ENCODE measurements around the gene KCNN3.

KCNN3 gene

DNA sequence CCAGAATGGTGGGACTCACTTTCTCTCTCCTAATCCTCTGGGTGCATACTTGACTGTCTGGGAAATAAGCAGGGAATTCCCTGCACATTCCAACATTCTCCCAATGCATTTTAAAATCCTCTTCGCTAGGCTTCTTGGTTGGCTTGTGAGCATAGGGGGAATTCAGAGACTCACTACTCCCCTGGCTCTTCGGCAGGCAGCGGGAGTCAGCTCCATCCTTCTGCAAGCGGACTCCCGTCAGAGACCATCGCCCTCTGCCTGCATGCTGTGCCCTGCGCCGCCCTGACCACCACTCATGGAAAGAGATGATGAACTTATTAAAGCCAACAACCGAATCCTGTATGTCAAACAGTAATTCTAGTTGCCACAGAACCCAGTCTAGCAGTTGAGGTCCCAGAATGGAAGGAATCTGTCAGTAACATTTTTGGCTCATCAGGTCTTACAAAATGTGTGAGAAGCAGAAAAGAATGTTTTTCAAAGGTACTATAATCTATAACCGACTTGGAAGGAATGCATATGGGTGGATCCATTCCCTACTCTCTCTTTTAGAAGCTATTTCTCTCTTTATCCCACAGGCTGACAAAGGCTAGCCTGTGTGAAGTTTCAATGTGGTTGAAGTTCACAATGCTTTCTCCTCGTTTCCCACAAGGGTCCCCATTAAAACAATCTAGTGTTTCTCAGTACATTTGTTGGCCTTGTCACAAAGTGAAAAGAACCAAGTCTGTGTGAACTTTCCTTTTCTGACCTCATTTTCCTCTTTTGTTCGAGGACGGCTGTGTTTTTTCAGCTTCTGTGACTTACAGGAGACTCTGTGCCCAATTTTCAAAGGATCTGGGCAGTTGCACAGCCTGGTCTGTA lies 143.0 kb downstream of the KCNN3 start:
- FAIRE-seq (no peak), DNase-seq (ENCODE audit: insufficient read length) (no peak)
- TF ChIP-seq POLR2A (IDR thresholded peaks at IDR 0.05; ENCODE audit: low read depth, low read length), result no peak
- no peak for TF ChIP-seq POLR2AphosphoS5 (IDR thresholded peaks at IDR 0.05; ENCODE audit: low read depth, low read length)
- TF ChIP-seq TAF1 (IDR thresholded peaks at IDR 0.05; ENCODE audit: borderline replicate concordance, low read depth, low read length), result no peak

DNA sequence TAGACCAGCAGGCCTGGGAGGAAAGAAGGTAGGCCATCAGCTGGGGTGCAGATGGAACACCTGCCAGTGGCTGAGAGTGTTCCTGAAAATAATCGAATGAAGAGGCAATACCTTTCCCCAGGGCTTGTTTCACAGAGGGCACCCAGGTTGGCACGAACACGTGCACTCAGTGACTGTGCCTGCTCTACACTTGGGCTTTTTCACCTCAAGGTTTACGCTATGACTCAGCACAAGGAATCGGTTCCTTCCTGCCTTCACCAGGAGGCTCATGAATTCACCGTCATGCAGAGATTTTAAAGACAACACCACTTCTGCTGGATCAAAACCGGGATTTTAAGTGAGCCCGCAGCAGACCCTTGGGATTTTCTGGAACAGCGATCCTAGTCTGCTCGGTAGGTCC lies 143.6 kb downstream of the KCNN3 start:
- DNase-seq (ENCODE audit: insufficient read length) (no peak), FAIRE-seq (peak; percentile 40)
- no peak for TF ChIP-seq POLR2AphosphoS5 (IDR thresholded peaks at IDR 0.05; ENCODE audit: low read depth, low read length)
- no peak for TF ChIP-seq POLR2A (IDR thresholded peaks at IDR 0.05; ENCODE audit: low read depth, low read length)
- TF ChIP-seq TAF1 (IDR thresholded peaks at IDR 0.05; ENCODE audit: borderline replicate concordance, low read depth, low read length), result no peak

DNA sequence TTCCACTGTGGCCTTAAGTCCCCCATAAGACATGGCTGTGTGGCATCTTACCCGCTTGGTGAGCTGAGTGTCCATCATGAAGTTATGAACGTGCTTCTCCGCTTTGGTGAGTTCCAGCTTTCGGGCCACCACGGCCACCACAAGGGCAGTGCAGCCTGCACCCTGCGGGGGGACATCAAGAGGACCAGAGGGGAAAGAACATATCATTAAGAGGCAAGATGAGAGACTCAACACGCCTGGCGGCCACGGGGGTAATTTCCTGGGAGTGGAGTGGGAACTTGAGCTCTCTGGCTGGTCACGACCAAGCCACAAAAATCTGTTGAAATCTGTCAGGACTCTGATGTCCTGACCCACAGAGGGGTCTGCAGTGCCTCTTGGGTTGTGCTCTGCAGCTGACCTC lies 144.2 kb downstream of the KCNN3 start:
- DNase-seq (ENCODE audit: insufficient read length) (no peak), FAIRE-seq (no peak)
- no peak for TF ChIP-seq POLR2AphosphoS5 (IDR thresholded peaks at IDR 0.05; ENCODE audit: low read depth, low read length)
- no peak for TF ChIP-seq POLR2A (IDR thresholded peaks at IDR 0.05; ENCODE audit: low read depth, low read length)

DNA sequence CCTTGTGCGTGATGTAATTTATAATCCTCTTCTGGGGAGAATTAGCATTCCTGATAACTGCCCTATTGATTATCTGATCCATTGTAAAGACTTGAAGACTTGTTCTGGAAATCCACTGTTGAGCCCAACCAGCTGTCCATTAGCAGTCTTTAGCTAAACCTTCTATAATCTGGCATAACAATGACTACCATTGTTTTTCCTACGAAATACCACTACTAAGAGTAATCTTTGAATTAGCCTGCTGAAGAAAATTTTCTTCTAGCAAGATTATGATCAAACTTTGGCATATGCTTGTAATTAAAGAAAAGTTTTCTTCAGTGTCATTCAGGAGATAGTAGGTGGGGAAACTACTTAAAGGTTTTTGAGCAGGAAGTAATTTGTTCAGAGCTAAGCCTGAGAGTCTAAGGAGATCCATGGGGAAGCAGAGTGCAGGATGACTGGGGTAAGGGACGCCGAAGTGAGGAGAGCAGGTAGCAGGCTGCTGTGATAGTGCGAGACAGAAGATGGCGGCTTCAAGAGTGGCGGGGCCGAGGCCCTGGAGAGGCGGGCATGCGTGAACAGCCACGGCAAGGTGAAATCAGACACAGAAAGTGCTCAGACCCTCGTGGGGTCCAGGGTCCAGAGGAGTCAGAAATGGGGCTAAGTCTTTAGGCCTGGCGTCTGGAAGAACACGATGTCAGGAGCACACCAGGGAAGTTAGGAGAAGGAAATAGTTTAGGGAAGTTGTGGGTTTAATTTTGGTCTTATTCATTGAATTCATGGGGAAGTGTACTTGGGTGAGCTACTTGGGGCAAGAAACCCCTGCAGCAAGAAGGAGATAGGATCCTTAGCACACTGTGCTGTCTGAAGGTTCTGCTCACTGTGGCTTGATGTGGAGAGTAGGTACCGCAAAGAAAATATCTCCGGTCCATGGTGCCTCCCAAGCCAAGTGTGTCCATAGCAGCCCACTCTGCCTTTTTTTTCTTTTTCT lies 149.5 kb downstream of the KCNN3 start:
- FAIRE-seq (no peak), DNase-seq (ENCODE audit: insufficient read length) (no peak)
- no peak for TF ChIP-seq POLR2A (IDR thresholded peaks at IDR 0.05; ENCODE audit: low read depth, low read length)
- no peak for TF ChIP-seq POLR2AphosphoS5 (IDR thresholded peaks at IDR 0.05; ENCODE audit: low read depth, low read length)
- no peak for TF ChIP-seq TAF1 (IDR thresholded peaks at IDR 0.05; ENCODE audit: borderline replicate concordance, low read depth, low read length)

DNA sequence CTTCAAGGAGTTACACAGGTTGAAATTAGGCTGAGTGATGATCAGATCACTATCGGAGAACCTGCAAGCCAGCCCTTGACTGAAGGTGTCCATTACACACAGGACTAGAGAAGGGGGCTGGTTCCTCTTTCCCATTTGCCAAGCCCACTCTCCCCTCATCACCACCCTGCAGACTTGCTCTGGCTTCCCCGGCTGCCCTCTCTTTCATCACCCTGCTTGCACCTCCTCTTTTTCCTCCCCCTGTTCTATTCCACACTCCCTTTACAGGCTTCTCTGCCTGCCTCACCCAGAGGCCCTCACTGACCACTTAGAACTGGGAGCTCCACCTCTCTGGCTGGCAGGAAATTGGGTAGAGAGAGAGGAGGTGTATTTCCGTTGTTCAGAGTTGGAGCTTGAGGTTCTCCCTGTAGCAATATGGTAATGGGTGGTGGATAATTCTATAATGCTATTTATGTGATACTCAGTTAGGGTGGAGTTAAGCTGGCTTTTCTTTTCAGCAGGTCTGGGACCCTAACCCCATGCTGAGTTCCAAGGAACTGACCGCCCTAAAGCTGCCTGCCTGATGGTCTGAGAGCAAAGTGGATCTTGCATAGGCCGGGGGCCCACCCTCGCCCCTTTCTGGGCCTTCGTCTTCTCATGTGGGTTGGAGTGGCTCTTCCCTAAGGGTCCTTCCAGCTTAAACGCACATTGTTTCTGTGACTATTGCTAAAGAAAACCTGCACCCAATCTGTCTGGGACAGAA lies 150.3 kb downstream of the KCNN3 start:
- FAIRE-seq, result no peak
- TF ChIP-seq TAF1 (IDR thresholded peaks at IDR 0.05; ENCODE audit: borderline replicate concordance, low read depth, low read length) (no peak), POLR2AphosphoS5 (IDR thresholded peaks at IDR 0.05; ENCODE audit: low read depth, low read length) (no peak), POLR2A (IDR thresholded peaks at IDR 0.05; ENCODE audit: low read depth, low read length) (no peak)
- no peak for DNase-seq (ENCODE audit: insufficient read length)

DNA sequence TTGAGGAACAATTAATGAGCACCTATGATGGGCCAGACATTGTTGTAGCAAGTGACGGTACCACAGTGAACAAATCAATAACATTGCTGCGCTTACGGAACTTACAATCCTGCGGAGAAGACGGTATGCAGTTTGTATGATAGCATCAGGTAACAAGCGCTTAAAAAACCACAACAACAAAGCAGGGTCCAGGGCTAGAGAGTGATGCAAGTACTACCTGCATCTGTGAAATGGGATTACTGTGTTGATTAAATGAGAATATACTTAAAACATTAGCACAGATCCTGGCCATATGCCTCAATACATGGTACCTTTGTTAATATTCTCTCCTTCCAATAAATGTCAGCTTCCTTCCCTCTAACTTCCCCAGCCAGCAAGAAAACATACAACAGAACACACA lies 151.5 kb downstream of the KCNN3 start:
- DNase-seq (ENCODE audit: insufficient read length) (no peak), FAIRE-seq (no peak)
- TF ChIP-seq POLR2A (IDR thresholded peaks at IDR 0.05; ENCODE audit: low read depth, low read length) (no peak), TAF1 (IDR thresholded peaks at IDR 0.05; ENCODE audit: borderline replicate concordance, low read depth, low read length) (no peak), POLR2AphosphoS5 (IDR thresholded peaks at IDR 0.05; ENCODE audit: low read depth, low read length) (no peak)

DNA sequence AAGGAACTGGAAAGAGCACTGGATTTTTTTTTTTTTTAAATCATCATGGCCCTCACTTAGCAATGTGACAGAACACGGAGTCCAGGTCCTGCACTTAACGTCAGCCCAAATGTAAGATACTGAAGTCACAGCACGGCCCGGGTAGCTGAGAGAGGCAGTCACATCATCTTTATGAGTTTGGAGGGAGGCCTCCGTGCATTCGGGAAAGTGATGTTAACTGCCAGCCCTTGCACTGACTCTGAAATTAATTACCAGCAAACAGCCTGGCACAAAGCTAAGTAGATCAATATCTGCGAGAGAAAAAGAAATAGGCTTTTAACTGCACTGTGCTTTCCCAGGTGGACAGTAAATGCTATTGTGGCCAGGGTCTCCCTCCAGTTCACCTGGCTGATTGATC lies 152.6 kb downstream of the KCNN3 start:
- TF ChIP-seq POLR2A (IDR thresholded peaks at IDR 0.05; ENCODE audit: low read depth, low read length) (no peak), TAF1 (IDR thresholded peaks at IDR 0.05; ENCODE audit: borderline replicate concordance, low read depth, low read length) (no peak), POLR2AphosphoS5 (IDR thresholded peaks at IDR 0.05; ENCODE audit: low read depth, low read length) (no peak)
- FAIRE-seq, result no peak

DNA sequence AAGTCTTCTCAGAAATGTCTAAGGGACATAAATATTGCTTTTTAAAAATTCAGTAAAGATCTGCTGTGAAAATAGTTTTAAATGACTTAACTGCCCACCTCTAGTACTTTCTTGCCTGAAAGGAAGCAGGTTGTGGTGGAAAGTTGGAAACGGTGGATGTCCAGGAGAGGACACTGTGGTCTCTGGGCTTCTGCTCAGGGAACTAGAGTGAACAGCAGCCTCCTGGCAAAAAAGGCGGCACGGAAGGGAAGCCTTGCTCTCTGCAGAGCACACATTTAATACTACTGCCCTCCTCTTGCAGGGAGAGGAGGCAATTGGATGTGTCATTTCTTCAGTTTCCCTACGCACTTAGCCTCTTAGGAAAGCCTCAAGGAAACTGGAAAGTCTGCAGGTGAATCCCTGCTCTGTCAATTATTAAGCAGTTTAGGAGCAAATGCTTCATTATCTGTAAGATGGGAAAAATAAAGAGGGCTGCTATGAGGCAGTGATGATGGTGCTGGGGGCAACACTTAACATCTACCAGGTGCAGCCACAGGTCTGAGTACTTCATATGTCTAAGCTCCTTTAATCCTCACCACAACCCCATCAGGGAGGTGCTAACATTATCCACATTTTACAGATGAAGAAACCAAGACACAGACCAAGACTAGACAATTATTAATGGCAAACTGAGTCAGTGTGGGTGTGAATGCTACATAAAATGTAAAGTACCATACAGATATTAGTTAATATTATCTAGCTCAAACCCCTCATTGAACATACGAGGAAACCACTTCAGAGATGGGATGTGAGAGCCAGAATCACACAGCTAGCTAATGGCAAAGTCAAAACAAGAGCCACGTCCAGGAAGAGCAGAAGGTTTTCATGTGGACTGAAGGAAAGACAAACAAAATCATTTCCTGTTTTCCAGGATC lies 153.2 kb downstream of the KCNN3 start:
- no peak for FAIRE-seq
- TF ChIP-seq POLR2A (IDR thresholded peaks at IDR 0.05; ENCODE audit: low read depth, low read length), result no peak
- TF ChIP-seq TAF1 (IDR thresholded peaks at IDR 0.05; ENCODE audit: borderline replicate concordance, low read depth, low read length), result no peak
- TF ChIP-seq POLR2AphosphoS5 (IDR thresholded peaks at IDR 0.05; ENCODE audit: low read depth, low read length), result no peak
- DNase-seq (ENCODE audit: insufficient read length), result no peak

More for the DNA sequence above, 152.6 kb downstream of the KCNN3 start:
- DNase-seq (ENCODE audit: insufficient read length), result no peak

DNA sequence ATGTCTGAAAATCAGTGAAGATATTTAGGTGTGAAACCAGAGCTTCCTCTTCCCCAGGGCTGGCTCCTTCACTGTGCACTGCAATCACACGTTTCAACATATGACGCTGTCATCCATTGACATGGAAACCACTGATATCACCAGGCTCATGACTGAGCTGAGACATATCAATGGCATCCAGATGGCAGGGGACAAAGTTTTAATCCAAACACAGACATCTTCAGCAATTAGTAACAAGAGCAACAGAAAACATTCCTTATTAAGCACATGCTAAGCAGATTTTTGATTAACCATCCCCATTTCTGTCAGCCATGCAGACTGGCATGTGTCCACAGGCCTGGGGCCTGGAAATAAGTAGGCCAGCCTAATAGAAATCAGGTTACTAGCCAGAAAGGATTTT lies 154.1 kb downstream of the KCNN3 start:
- FAIRE-seq (no peak), DNase-seq (ENCODE audit: insufficient read length) (no peak)
- TF ChIP-seq POLR2A (IDR thresholded peaks at IDR 0.05; ENCODE audit: low read depth, low read length) (no peak), TAF1 (IDR thresholded peaks at IDR 0.05; ENCODE audit: borderline replicate concordance, low read depth, low read length) (no peak)

DNA sequence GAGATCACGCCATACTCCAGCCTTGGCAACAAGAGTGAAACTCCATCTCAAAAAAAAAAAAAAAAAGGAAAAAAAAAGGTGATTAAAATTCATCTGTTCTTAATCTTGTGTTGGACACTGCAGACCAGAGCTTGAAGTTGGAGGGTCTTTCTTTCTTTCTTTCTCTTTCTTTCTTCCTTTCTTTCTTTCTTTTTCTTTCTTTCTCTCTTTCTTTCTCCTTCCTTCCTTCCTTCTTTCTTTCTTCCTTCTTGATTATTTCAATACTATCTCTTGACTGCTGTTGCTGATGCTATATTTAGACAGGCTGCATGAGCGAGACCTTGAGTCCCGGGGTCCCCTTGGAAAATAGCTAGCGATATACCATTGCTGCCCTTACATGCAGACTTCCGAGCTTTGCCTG lies 154.7 kb downstream of the KCNN3 start:
- FAIRE-seq, result no peak
- DNase-seq (ENCODE audit: insufficient read length), result no peak

More for the DNA sequence above, 154.7 kb downstream of the KCNN3 start:
- TF ChIP-seq POLR2AphosphoS5 (IDR thresholded peaks at IDR 0.05; ENCODE audit: low read depth, low read length), result no peak
- TF ChIP-seq TAF1 (IDR thresholded peaks at IDR 0.05; ENCODE audit: borderline replicate concordance, low read depth, low read length), result no peak
- no peak for TF ChIP-seq POLR2A (IDR thresholded peaks at IDR 0.05; ENCODE audit: low read depth, low read length)
